GM10266 (cell line): ENCODE measurements around the gene PTPRK.

Experiments used
- DNase-seq: peaks from one replicate; pipeline ENCODE4 v3.0.0; 2012; ENCODE audit errors: extremely low spot score
- CTCF ChIP-seq: IDR thresholded peaks from 2 replicates; pipeline ENCODE4 v1.5.1; 2012; ENCODE audit warnings: mild to moderate bottlenecking, low read depth; ENCODE audit not compliant: control insufficient read depth, insufficient read depth; ENCODE audit errors: missing control alignments

PTPRK gene

GRCh38 chr6:128395188-128395587 is 125.2 kb downstream of the PTPRK start:
- no peak for DNase-seq
- TF ChIP-seq CTCF = no peak

GRCh38 chr6:128394167-128394566 is 126.2 kb downstream of the PTPRK start:
- DNase-seq = no peak
- TF ChIP-seq CTCF = no peak

GRCh38 chr6:128389820-128390534 is 130.4 kb downstream of the PTPRK start:
- no peak for TF ChIP-seq CTCF
- DNase-seq = no peak

- DNase-seq = no peak
Observed at GRCh38 chr6:128388380-128388779, 132.0 kb downstream of the PTPRK start.

GRCh38 chr6:128380891-128381290 is 139.5 kb downstream of the PTPRK start:
- no peak for DNase-seq
- TF ChIP-seq CTCF = no peak

More at GRCh38 chr6:128388380-128388779, 132.0 kb downstream of the PTPRK start:
- TF ChIP-seq CTCF = no peak

GRCh38 chr6:128379577-128379976 is 140.8 kb downstream of the PTPRK start:
- DNase-seq = no peak
- TF ChIP-seq CTCF = no peak

GRCh38 chr6:128376952-128377503 is 143.4 kb downstream of the PTPRK start:
- TF ChIP-seq CTCF = no peak

More at GRCh38 chr6:128376952-128377503, 143.4 kb downstream of the PTPRK start:
- DNase-seq = no peak
